Jurkat, Clone E6-1 (cell line): Measurements from ENCODE around the gene MARS1.
"Not testable (repeated sequence)": the region's sequence is repeated elsewhere in the genome, so short reads cannot be mapped to it uniquely, and the experiment has no call there.

Experiments used
- DNase-seq: peaks from one replicate; pipeline ENCODE4 v3.0.0-alpha.2; 2011; ENCODE audit warnings: low read depth, low spot score
- H3K4me3 ChIP-seq: 2 replicates; pipeline ENCODE4 v1.5.1; 2011; ENCODE audit warnings: mild to moderate bottlenecking, low read length, control low read depth, moderate library complexity

MARS1 gene

GRCh38 chr12:57511588-57512325 lies 23.9 kb downstream of the MARS1 start:
- no peak for DNase-seq
- H3K4me3 ChIP-seq, result no peak overlapping the region

DNA sequence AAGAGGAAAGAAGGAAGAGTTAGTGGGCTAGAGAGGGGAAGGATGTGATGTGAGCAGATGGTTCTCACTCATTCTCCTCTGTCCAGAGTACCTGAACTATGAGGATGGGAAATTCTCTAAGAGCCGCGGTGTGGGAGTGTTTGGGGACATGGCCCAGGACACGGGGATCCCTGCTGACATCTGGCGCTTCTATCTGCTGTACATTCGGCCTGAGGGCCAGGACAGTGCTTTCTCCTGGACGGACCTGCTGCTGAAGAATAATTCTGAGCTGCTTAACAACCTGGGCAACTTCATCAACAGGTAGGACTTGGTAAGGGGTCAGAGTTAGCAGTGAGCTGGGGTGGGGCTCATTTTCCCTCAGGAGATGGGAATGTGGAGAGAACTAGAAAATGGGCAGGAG lies 24.8 kb downstream of the MARS1 start:
- no peak for DNase-seq

GRCh38 chr12:57513266-57513665 lies 25.4 kb downstream of the MARS1 start:
- DNase-seq, result no peak
- H3K4me3 ChIP-seq, result no peak overlapping the region

More for the DNA sequence above, 24.8 kb downstream of the MARS1 start:
- H3K4me3 ChIP-seq, result no peak overlapping the region

DNA sequence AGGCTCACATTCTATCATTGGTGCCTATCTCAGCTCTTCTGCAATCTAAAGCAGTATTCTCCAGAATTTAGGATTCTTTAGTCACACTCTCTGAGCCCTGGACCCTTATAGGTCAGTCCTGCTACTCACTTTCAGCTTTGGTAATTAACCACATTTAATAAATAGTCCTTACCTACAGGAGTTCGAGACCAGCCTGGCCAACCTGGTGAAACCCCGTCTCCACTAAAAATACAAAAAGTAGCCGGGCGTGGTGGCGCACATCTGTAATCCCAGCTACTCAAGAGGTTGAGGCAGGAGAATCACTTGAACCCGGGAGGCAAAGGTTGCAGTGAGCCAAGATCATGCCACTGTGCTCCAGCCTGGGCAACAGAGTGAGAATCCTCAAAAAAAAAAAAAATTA lies 25.8 kb downstream of the MARS1 start:
- DNase-seq, H3K4me3 ChIP-seq: not testable (repeated sequence)

GRCh38 chr12:57514246-57514645 lies 26.4 kb downstream of the MARS1 start:
- H3K4me3 ChIP-seq, DNase-seq: not testable (repeated sequence)

DNA sequence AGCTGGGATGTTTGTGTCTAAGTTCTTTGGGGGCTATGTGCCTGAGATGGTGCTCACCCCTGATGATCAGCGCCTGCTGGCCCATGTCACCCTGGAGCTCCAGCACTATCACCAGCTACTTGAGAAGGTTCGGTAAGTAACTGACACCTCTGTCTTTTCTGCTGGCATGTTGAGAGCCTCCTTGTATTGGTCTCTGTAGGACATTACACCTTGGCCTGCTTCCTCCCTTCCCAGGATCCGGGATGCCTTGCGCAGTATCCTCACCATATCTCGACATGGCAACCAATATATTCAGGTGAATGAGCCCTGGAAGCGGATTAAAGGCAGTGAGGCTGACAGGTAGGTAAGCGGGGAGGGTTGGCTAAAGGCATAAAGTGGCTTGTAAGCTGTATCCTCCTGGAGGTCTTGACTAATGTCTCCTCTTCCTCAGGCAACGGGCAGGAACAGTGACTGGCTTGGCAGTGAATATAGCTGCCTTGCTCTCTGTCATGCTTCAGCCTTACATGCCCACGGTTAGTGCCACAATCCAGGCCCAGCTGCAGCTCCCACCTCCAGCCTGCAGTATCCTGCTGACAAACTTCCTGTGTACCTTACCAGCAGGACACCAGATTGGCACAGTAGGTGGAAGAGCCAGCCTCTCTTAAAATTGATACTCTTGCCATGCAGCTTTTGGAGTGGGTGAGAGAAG lies 27.0 kb downstream of the MARS1 start:
- DNase-seq, result no peak
- no peak overlapping the region for H3K4me3 ChIP-seq

- no peak overlapping the region for H3K4me3 ChIP-seq
- DNase-seq, result no peak
These were observed 27.6 kb downstream of the MARS1 start for GRCh38 chr12:57515408-57515933.

GRCh38 chr12:57515934-57516541 lies 28.2 kb downstream of the MARS1 start:
- no peak overlapping the region for H3K4me3 ChIP-seq
- DNase-seq, result no peak

- no peak for DNase-seq
- H3K4me3 ChIP-seq, result no peak overlapping the region
These were observed 28.8 kb downstream of the MARS1 start for GRCh38 chr12:57516617-57517153.

GRCh38 chr12:57517187-57517586 lies 29.3 kb downstream of the MARS1 start:
- no peak for DNase-seq
- H3K4me3 ChIP-seq, result no peak overlapping the region

DNA sequence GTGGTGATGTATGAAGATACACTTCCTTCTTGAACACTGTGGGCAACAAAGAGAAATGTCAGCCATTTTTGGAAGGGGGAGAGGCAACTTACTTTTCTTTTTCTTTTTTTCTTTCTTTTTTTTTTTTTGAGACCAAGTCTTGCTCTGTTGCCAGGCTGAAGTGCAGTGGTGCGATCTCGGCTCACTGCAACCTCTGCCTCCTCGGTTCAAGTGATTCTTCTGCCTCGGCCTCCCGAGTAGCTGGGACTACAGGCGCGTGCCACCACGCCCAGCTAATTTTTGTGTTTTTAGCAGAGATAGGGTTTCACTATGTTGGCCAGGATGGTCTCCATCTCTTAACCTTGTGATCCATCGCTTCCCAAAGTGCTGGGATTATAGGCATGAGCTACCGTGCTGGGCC lies 29.9 kb downstream of the MARS1 start:
- not testable (repeated sequence) for H3K4me3 ChIP-seq, DNase-seq

DNA sequence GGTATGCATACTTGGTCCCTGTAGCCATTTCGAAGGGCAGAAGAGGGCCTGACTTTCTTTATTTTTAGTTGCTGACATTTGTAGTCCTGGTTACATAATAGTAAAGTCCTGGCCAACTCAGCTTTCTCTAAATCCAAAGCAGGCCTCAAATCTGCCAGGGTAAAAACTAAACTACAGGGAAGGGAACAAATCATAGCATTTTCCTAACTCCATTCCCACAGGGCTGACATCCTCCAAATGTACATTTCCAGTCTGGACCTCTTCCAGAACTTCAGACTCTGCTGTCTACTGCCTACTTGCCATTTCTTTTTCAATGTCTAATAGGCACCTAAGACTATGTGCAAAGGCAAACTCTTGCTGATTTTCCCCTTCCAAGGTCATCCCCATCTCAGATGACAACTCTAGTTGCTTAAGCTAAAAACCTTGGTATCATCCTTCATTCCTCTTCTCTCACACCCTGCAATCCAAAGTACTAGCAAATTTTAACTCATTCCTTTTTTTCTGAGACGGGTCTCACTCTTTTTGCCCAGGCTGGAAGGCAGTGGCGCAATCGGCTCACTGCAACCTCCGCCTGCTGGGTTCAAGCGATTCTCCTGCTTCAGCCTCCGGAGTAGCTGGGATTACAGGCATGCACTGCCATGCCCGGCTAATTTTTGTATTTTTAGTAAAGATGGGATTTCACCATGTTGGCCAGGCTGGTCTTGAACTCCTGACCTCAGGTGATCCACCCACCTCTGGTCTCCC lies 30.5 kb downstream of the MARS1 start:
- no peak overlapping the region for H3K4me3 ChIP-seq
- DNase-seq, result no peak

DNA sequence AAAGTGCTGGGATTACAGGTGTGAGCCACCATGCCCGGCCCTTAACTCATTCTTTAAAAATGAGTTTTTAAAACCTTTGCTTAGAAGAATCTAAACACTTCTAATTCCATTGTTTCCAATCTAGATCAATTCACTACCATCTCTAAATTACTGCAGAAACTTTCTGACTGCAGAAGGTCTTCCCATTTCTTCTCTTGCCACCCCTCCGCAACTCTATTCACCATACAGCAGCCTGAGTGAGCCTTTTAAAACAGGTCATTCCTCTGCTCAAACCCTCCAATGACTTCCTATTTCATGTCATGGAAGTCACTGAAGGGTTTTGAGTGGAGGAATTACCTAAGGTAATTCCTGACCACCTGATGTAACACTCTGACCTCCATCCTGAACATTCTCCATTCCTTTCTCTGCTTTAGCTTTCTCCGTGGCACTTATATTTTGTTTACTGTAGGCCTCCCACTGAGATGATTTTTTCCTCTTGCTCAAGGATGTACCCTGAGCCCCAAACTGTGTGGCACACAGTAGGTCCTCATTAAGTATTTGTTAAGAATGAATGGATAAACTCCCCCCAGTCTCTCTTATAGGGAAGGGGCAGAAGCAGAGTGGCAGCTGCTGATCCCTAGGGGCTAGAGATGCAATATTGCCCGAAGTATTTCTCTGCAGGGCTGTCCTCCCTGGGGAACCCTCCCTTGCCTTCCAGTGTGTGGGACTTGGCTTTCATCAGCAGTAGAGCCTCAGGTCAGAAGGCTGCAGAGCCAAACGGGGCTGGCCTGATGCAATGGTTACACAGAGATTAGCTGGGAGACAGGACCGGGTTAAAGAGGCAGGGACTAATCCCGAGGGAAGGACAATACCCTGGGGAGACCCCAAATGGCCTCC lies 31.3 kb downstream of the MARS1 start:
- DNase-seq, result no peak
- H3K4me3 ChIP-seq, result peak overlapping the region; percentile 90

- DNase-seq, result no peak
These were observed 31.9 kb downstream of the MARS1 start for GRCh38 chr12:57519796-57520052.

GRCh38 chr12:57520053-57520818 lies 32.4 kb downstream of the MARS1 start, which contains the start of gene DDIT3:
Gene DDIT3, minus strand, starts transcription at chr12:57520514. Its CDS starts 3,108 bp downstream, at chr12:57517406.
- peak; percentile 97 for DNase-seq
- peak within 1 kb of the TSS; percentile 90 for H3K4me3 ChIP-seq

More at GRCh38 chr12:57519796-57520052, 31.9 kb downstream of the MARS1 start:
- H3K4me3 ChIP-seq, result peak overlapping the region; percentile 90

- no peak for DNase-seq
- H3K4me3 ChIP-seq, result peak overlapping the region; percentile 64
These were observed 33.7 kb downstream of the MARS1 start for GRCh38 chr12:57521525-57522010.
